Epithelial cell of alveolus of lung (primary cell): ENCODE data around the gene SIL1. TPM values are rescaled to one million over a fixed set of nuclear protein-coding genes. Genes with fewer than 3 reads are reported as not detected.

Source experiments
- total RNA-seq: library from RNA; depleted of rRNA; stranded (reverse); fragments of >200 nt; gene quantifications from 2 replicates; pipeline ENCODE4 v1.2.1, GENCODE V29; 2015

Gene SIL1
- 38.5 and 62.8 TPM in 2 replicates for total RNA-seq

GRCh38 chr5:139197710-139198669 is at the start of gene SIL1:
Gene SIL1 (minus strand): TSS chr5:139198368. CDS start chr5:139127843, 70,525 bp downstream.

Other genes with a start within 250 kb of the SIL1 start
- gene MATR3, start 95.4 kb upstream of the SIL1 start, total RNA-seq: 149 and 236 TPM in 2 replicates
- gene PAIP2, start 143.5 kb upstream of the SIL1 start, total RNA-seq: 53.4 and 88.9 TPM in 2 replicates
- gene SLC23A1, start 184.9 kb upstream of the SIL1 start, total RNA-seq: not detected in 2 replicates
- gene MZB1, start 191.5 kb upstream of the SIL1 start, total RNA-seq: not detected in 2 replicates
- gene PROB1, start 196.7 kb upstream of the SIL1 start, total RNA-seq: 3.8 and 5.6 TPM in 2 replicates
- 3.0 and 3.5 TPM in 2 replicates for gene SPATA24, start 205.7 kb upstream of the SIL1 start, total RNA-seq
- 6.7 and 7.8 TPM in 2 replicates for gene DNAJC18, start 241.2 kb upstream of the SIL1 start, total RNA-seq